Fibroblast of lung (primary cell): ENCODE results near the gene GNAI1.

ENCODE experiments used
- EZH2 ChIP-seq: IDR thresholded peaks from 2 replicates; pipeline ENCODE4 v1.5.1; 2012; ENCODE audit warnings: low read length, control low read depth, mild to moderate bottlenecking; ENCODE audit errors: missing control alignments
- TF ChIP-seq, protein P1 (sequence below), 2 donors: IDR thresholded peaks in 1 of 2; conservative IDR thresholded peaks in 1 of 2; 1 replicate in 1 of 2; 2 replicates in 1 of 2; pipeline ENCODE4 v1.5.1; 2011 to 2012; ENCODE audit warnings: low read length in 2 of 2, control low read depth in 1 of 2, inconsistent platforms in 1 of 2, low read depth in 1 of 2, mild to moderate bottlenecking in 1 of 2

DNA sequence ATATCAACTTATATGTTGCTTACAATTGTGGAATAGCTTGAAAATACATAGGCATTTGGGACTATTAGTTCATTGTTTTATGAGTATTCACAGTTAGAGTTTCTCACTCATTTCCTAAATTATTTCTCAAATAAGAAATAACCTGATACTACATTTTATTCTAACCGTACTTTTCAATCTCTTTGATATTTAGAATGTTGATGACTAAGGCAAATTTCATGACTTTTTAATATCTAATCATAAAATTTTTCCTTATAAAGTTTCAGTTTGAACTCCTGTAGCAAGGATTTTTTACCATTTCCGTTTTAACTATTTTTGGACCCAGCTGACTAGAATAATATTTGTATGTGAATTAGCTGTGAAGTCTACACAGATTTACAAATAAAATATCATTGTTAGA is 41.3 kb upstream of the GNAI1 start:
- TF ChIP-seq, protein P1, sequence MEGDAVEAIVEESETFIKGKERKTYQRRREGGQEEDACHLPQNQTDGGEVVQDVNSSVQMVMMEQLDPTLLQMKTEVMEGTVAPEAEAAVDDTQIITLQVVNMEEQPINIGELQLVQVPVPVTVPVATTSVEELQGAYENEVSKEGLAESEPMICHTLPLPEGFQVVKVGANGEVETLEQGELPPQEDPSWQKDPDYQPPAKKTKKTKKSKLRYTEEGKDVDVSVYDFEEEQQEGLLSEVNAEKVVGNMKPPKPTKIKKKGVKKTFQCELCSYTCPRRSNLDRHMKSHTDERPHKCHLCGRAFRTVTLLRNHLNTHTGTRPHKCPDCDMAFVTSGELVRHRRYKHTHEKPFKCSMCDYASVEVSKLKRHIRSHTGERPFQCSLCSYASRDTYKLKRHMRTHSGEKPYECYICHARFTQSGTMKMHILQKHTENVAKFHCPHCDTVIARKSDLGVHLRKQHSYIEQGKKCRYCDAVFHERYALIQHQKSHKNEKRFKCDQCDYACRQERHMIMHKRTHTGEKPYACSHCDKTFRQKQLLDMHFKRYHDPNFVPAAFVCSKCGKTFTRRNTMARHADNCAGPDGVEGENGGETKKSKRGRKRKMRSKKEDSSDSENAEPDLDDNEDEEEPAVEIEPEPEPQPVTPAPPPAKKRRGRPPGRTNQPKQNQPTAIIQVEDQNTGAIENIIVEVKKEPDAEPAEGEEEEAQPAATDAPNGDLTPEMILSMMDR (conservative IDR thresholded peaks at IDR 0.05 in 1 of 2, IDR thresholded peaks at IDR 0.05 in 1 of 2; ENCODE audit: low read depth in 1 of 2, low read length in 2 of 2): no peak
- TF ChIP-seq EZH2: no peak
